GM18861 (cell line): Measurements from ENCODE around the gene FLT3LG.

Source experiments
- ATAC-seq: cut with Tn5 transposase; IDR thresholded peaks from one replicate; pipeline ENCODE4 v1.9.1; 2021; ENCODE audit not compliant: unreplicated experiment

The FLT3LG gene, protein sequence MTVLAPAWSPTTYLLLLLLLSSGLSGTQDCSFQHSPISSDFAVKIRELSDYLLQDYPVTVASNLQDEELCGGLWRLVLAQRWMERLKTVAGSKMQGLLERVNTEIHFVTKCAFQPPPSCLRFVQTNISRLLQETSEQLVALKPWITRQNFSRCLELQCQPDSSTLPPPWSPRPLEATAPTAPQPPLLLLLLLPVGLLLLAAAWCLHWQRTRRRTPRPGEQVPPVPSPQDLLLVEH

GRCh38 chr19:49473868-49474541 is at the start of gene FLT3LG:
TSS of gene FLT3LG (plus strand) at chr19:49474215. CDS start at chr19:49474640, 425 bp downstream.
- ATAC-seq = peak; percentile 40

GRCh38 chr19:49425178-49425577 is 48.8 kb upstream of the FLT3LG start, which contains the start of gene GFY:
TSS of gene GFY (plus strand) at chr19:49425388. CDS start at chr19:49426431, 1,043 bp downstream.
- ATAC-seq = no peak

GRCh38 chr19:49425922-49426592 is 48.0 kb upstream of the FLT3LG start:
- no peak for ATAC-seq

- ATAC-seq = no peak
These were observed 46.7 kb upstream of the FLT3LG start for GRCh38 chr19:49427339-49427738.

DNA sequence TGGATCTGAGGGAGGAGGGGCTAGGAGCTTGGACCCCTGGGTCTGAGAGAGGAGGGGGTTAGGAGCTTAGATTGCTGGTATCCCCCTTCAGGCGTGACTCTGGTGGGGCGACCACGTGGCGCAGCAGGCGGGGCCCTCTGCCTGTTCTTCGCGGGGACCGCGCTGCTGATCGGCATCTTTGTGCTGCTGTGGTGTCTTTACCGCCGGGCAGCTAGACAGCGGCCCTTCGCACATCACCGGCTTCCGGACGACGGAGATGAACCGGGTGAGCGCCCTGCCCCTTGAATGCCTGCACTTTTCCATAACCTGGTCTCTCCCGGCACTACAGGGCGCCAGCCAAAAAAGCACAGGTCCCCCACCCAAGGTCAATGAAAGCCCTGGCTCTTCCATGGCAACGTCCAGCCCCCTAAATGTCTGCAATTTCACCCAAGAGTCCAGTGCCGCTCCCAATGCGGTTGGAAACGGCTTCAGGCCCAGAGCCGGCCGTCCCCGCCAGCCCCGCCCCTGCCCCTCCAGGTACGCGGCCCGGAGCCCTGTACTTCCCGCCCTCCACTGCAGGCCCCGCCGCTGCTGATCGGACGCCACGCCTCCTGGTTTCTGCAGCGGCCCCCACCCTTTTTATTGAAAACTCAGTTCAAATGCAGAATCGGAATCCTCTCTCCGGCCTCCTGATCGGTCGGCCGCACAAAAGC is 46.0 kb upstream of the FLT3LG start:
- ATAC-seq = no peak

GRCh38 chr19:49428547-49429451 is 45.2 kb upstream of the FLT3LG start:
- ATAC-seq = no peak

DNA sequence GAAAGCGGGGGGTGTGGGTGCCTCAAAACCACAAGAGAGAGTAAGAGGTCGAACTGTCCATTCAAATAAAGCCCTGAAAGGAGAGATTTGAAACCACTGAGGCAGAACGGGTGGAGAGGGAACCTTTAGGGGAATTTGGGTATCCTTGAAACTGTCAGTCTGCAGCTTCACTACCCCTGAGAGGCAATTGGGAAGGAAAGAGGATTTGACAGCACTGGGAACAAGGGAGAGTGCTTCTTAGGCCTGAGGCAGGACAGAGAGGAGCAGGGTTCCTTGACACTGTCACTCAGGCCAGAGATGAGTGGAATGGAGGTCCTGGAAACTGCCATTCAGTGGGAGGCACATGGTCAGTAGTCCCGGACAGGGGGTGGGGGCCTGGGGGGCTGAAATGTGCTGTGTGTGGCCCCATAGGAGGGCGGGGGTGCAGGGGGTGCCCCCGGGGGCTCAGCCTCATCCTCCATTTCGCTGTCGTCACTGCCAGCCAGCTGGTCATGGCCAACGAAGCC is 43.8 kb upstream of the FLT3LG start:
- no peak for ATAC-seq

DNA sequence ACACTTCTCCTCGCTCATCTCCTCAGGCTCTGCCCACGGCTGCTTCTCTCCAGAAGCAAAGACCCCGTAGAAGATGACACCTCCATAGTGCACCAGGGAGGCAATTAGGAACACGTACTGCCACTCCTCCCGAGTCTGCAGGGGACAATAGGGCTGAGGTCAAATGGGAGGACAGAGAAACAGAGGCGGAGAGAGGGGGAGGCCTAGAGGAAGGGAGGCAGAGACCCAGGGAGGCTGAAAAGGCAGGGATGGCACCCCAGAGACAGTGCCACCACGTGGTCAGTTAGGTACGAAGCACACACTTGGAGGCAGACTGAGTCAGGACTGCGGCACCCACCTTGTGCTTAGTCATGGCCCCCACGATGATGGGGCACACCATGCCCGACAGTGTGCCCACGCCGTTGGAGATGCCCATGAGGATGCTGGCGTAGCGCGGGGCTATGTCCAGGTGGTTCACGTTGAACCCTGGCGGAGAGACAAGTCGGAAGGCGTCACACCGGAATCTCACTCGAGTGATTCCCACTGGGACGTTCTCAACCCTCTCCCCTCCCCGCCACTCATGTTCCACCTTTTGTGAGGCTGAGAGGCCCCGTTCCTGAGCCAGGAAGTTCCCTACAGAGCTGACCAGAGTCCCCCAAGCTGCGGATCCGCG is 43.2 kb upstream of the FLT3LG start:
- ATAC-seq = no peak

- no peak for ATAC-seq
These were observed 42.7 kb upstream of the FLT3LG start for GRCh38 chr19:49431330-49431749.

GRCh38 chr19:49432141-49433073 is 41.6 kb upstream of the FLT3LG start:
- ATAC-seq = no peak

- no peak for ATAC-seq
These were observed 40.6 kb upstream of the FLT3LG start for GRCh38 chr19:49433240-49433901.

DNA sequence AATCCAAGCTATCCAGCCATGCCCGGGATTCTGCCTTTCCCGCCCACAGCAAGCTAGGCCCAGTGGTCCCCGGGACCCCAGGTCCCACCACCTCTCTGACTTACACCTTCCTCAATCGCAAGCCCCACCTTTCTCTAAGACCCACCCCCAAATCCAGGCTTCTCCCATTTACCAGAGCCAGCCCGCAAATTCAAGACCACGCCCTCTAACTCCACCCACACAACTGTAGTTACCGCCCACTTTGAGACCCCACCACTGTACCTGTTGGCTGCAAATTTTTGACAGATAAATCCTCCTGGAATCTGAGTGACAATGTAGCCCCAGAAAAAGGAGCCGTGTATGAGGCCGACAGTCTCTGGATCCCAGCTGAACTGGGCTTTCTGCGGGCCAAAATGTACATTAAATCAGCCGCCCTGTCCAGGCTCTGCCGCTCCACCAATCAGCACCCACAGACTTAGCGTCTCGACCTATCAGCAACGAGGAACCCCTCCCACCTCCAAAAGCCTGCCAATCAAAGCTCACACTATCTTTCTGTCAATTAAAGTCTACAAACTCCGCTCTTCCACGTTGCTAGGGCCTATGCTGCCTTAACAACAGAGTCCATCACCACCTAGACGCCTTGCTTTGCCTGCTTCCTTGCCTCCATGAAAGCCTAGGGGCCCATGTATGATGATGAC is 39.0 kb upstream of the FLT3LG start:
- no peak for ATAC-seq

DNA sequence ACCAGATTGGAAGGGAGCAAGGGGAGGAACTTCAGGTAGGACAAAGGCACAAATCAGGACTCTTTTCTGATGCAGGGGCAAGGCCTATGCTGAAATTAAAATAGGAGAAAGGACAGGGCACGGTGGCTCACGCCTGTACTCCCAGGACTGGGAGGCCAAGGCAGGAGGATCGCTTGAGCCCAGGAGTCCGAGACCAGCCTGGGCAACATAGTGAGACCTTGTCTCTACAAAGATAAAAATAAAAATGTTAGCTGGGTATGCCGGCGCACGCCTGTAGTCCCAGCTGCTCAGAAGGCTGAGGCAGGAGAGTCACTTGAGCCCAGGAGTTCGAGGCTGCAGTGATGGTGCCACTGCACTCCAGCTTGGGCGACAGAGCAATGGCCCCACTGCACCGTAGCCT is 38.3 kb upstream of the FLT3LG start:
- no peak for ATAC-seq

DNA sequence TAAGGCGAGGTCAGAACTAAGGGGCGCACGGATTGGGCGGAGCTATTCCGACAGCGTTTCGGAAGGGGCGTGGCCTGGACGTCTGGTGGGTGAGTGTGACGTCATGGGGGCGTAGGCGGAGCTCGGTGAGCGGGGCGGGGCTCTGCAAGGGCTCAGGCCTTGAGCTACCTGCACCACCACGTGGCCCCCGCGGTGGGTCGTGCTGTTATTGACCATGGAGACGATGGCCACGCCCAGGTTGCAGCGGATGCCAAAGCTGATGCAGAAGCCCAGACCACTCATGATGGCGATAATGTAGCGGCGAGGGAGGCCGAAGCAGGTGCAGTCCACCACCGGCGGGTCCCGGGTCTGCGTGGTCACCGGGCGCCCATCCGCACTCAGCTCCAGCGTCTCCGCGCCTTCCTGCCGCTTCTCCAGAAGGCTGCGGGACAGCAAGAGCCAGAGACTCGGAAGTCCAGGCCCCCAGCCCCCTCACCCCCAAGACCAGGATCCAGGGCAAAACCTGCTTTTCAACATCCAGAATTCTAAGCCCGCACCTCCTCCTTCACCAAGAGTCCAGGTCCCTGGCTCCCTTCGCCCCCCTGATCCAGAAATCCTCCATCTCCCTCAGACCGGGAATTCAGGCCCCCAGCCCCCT is 37.5 kb upstream of the FLT3LG start:
- ATAC-seq = no peak

- no peak for ATAC-seq
These were observed 36.8 kb upstream of the FLT3LG start for GRCh38 chr19:49437231-49437630.

- ATAC-seq = no peak
These were observed 35.8 kb upstream of the FLT3LG start for GRCh38 chr19:49438261-49438660.

DNA sequence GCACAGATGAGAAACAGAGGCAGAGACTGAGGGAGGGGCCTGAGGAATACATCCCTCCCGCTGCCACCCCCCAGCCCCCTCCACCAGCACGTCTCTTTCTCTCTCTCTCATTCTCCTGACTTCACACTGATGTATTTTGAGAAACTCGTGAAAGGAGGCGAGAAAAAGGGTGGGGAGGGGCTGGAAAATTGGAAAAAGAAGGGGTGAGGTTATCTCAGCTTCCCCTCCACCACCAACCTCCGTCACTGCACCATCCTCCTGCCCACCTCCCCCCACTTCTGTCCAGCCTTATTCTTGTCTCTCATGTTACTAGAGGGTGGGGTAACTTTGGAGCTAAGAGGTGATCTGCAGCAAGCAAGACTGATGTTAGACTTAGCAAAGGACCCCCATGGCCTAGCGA is 34.2 kb upstream of the FLT3LG start:
- no peak for ATAC-seq
